ENCODE results near the gene IQGAP3.

DNA sequence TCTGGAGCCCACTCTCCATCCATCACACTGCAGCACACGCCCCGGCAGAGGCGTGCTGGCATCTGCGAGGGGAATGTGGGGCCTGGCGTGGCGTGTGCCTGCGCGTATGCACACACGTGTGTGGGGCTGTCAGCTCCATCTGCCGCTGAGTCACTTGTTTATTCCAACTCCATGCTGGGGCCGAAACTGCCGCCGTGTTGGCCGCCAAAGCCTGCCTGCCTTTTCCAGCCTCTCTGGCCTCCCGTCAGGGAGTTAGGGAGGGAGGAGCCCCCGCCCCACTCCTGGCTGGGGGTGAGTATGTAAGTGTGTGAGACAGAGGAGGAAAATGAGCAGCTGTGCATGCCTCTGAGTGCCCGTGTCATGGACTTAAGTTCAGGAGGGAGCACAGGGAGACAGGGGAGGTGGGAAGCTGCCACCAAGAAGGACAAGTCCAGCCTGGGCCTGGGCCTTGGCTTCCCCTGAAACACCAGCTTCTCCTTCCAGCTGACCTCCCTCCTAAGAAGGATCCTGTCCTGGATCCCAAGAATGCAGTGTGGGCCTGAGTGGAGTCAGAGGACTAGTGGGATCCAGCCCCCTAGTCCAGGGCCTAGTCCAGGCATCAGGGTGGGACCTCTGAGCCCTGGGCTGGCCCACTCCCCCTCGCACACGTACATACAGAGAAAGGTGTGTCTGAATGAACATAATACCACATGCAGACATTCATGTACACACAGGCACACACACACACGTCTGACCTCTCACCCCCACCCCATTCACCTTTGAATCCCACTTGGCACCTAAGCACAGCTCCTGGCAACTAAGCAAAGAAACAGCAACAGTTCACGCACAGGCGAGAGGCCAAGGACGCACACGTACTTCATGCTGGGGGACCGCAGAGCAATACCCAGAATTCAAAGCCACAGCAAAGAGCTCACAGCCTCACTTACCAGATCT lies 96.5 kb downstream of the IQGAP3 start:
- TF ChIP-seq, protein P1, sequence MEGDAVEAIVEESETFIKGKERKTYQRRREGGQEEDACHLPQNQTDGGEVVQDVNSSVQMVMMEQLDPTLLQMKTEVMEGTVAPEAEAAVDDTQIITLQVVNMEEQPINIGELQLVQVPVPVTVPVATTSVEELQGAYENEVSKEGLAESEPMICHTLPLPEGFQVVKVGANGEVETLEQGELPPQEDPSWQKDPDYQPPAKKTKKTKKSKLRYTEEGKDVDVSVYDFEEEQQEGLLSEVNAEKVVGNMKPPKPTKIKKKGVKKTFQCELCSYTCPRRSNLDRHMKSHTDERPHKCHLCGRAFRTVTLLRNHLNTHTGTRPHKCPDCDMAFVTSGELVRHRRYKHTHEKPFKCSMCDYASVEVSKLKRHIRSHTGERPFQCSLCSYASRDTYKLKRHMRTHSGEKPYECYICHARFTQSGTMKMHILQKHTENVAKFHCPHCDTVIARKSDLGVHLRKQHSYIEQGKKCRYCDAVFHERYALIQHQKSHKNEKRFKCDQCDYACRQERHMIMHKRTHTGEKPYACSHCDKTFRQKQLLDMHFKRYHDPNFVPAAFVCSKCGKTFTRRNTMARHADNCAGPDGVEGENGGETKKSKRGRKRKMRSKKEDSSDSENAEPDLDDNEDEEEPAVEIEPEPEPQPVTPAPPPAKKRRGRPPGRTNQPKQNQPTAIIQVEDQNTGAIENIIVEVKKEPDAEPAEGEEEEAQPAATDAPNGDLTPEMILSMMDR (IDR thresholded peaks at IDR 0.05): no peak
- no peak for TF ChIP-seq ZFX (IDR thresholded peaks at IDR 0.05; ENCODE audit: borderline replicate concordance)

Data from 22Rv1 (cell line).